Gastrocnemius medialis (tissue), 4 donors: ENCODE measurements around the gene COL4A4. TPM values are rescaled to one million over a fixed set of nuclear protein-coding genes. Genes with fewer than 3 reads are reported as not detected.

ENCODE experiments used
- ATAC-seq, 2 donors: fragments of 150-250 bp; one replicate each; pipeline ENCODE4 v1.9.1; 2016
- DNase-seq, 2 donors: peaks; one replicate each; pipeline ENCODE4 v3.0.0-alpha.2; 2019
- H3K27ac ChIP-seq, 4 donors: fragments of 200-600 bp; sonication (generic); 1 replicate in 1 of 4; 2 replicates in 3 of 4; pipeline ENCODE4 v1.5.1; 2016 to 2018; ENCODE audit warnings: mild to moderate bottlenecking in 2 of 4, moderate library complexity in 1 of 4
- H3K27me3 ChIP-seq, 3 donors: fragments of 200-600 bp; sonication (generic) in 2 of 3; 1 replicate in 1 of 3; 2 replicates in 2 of 3; pipeline versions ENCODE4 v1.5.1 to v1.6.0; 2016 to 2019; ENCODE audit warnings: mild to moderate bottlenecking in 1 of 3, moderate library complexity in 1 of 3
- H3K36me3 ChIP-seq, 2 donors: fragments of 200-600 bp; sonication (generic) in 1 of 2; one replicate each; pipeline ENCODE4 v1.5.1; 2017 to 2018
- H3K4me1 ChIP-seq, 2 donors: fragments of 200-600 bp; sonication (generic) in 1 of 2; one replicate each; pipeline ENCODE4 v1.5.1; 2016 to 2017; ENCODE audit warnings: mild to moderate bottlenecking in 2 of 2
- H3K4me3 ChIP-seq, 4 donors: fragments of 200-600 bp; sonication (generic) in 3 of 4; 1 replicate in 1 of 4; 2 replicates in 3 of 4; pipeline ENCODE4 v1.5.1; 2016 to 2019; ENCODE audit warnings: mild to moderate bottlenecking in 2 of 4
- H3K9me3 ChIP-seq, 3 donors: fragments of 200-600 bp; sonication (generic) in 2 of 3; 1 replicate in 1 of 3; 2 replicates in 2 of 3; pipeline ENCODE4 v1.5.1; 2016 to 2019
- POLR2A ChIP-seq, 2 donors: fragments of 450-650 bp; IDR thresholded peaks; one replicate each; pipeline ENCODE4 v1.6.1; 2017; ENCODE audit warnings: antibody characterized with exemption in 2 of 2, mild to moderate bottlenecking in 2 of 2, moderate library complexity in 2 of 2
- in situ Hi-C, 4 donors: fragments of 200-750 bp; cut with MboI; loops; one replicate each; pipeline versions ENCODE4 v1.15.0 to v1.8.0; 2017; ENCODE audit warnings: low sequenced_read_pairs in 4 of 4
- intact Hi-C: fragments of 100-400 bp; cut with DNase I; formaldehyde crosslinking; loops from one replicate; pipeline ENCODE4 v1.15.1; 2023; ENCODE audit warnings: low total_unique reads
- total RNA-seq, 4 donors: library from RNA; depleted of rRNA; stranded (reverse); fragments of >200 nt; gene quantifications; one replicate each; pipeline versions ENCODE4 v1.1.0 to v1.2.3, GENCODE V29; 2016
- TF ChIP-seq, protein P1 (sequence below), 5 experiments: fragments of 450-650 bp in 3 of 5; fragments of 200-600 bp in 2 of 5; sonication (generic) in 2 of 5; IDR thresholded peaks in 4 of 5; conservative IDR thresholded peaks in 1 of 5; 1 replicate in 4 of 5; 2 replicates in 1 of 5; pipeline ENCODE4 v1.5.1; 2016 to 2019; ENCODE audit warnings: antibody characterized with exemption in 5 of 5, mild to moderate bottlenecking in 3 of 5, moderate library complexity in 3 of 5

The COL4A4 gene
- total RNA-seq, 4 donors from 2014 or later = 2.0 to 11.4 (median 5.7) TPM

- no peaks in the 10 kb centered on the region for H3K27me3 ChIP-seq
- ATAC-seq (no peak), DNase-seq (no peak)
- peaks cover 0 to 5% of the 10 kb centered on the region in 2 donors for H3K4me1 ChIP-seq
- H3K4me3 ChIP-seq = no peak overlapping the region
- in situ Hi-C loops = no loop called here
- intact Hi-C loops = no loop called here
- no peak overlapping the region for H3K27ac ChIP-seq
- TF ChIP-seq POLR2A (IDR thresholded peaks at IDR 0.05) = no peak
- TF ChIP-seq, protein P1, sequence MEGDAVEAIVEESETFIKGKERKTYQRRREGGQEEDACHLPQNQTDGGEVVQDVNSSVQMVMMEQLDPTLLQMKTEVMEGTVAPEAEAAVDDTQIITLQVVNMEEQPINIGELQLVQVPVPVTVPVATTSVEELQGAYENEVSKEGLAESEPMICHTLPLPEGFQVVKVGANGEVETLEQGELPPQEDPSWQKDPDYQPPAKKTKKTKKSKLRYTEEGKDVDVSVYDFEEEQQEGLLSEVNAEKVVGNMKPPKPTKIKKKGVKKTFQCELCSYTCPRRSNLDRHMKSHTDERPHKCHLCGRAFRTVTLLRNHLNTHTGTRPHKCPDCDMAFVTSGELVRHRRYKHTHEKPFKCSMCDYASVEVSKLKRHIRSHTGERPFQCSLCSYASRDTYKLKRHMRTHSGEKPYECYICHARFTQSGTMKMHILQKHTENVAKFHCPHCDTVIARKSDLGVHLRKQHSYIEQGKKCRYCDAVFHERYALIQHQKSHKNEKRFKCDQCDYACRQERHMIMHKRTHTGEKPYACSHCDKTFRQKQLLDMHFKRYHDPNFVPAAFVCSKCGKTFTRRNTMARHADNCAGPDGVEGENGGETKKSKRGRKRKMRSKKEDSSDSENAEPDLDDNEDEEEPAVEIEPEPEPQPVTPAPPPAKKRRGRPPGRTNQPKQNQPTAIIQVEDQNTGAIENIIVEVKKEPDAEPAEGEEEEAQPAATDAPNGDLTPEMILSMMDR (IDR thresholded peaks at IDR 0.05 in 4 of 5, conservative IDR thresholded peaks at IDR 0.05 in 1 of 5) = no peak
- H3K9me3 ChIP-seq = no peaks in the 10 kb centered on the region
- no peaks in the 10 kb centered on the region for H3K36me3 ChIP-seq
These were observed 193.6 kb downstream of the COL4A4 start for GRCh38 chr2:226970362-226970761.

DNA sequence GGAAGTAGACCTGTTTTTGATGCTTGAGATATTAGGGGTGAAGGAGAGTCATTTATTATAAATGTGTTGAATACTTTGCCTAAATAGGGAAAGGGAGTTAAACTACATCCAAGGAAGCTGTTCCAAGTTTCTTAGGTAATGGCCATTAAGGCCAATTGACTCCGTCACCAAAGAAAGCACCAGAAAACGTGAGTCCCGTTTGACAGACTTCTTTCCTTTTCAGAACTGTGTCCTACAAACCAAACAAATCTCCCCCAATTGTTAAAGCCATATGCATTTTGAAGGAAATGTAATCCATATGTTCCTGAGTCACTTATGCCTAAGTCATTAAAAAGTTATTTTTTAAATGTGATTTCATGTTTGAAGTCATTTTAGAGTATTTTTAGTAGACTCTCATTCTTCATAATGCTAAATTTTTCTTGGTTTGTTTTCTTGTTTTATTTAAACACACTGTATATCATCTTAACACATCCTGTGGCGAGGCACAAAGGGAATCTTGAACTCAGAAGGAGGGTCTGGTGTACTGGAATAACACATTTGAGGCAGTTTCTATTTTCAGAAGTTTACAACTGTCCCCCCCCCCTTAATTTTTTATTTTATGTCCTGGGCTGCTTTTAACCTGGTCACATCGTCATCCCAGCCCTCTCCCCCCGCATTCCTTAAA lies 194.5 kb downstream of the COL4A4 start:
- H3K27ac ChIP-seq = no peak overlapping the region
- no peaks in the 10 kb centered on the region for H3K9me3 ChIP-seq
- intact Hi-C loops = no loop called here
- in situ Hi-C loops = no loop called here
- H3K4me1 ChIP-seq = peaks cover 0 to 5% of the 10 kb centered on the region in 2 donors
- TF ChIP-seq, protein P1 (IDR thresholded peaks at IDR 0.05 in 4 of 5, conservative IDR thresholded peaks at IDR 0.05 in 1 of 5) = no peak
- no peak for TF ChIP-seq POLR2A (IDR thresholded peaks at IDR 0.05)
- no peak overlapping the region for H3K4me3 ChIP-seq
- ATAC-seq (no peak), DNase-seq (no peak)
- H3K36me3 ChIP-seq = no peaks in the 10 kb centered on the region
- H3K27me3 ChIP-seq = no peaks in the 10 kb centered on the region

GRCh38 chr2:226965376-226965775 lies 198.6 kb downstream of the COL4A4 start:
- H3K4me1 ChIP-seq = peaks cover 5 to 11% of the 10 kb centered on the region in 2 donors
- DNase-seq (no peak), ATAC-seq (no peak)
- in situ Hi-C loops (no loop called here), intact Hi-C loops (no loop called here)
- no peak for TF ChIP-seq POLR2A (IDR thresholded peaks at IDR 0.05)
- TF ChIP-seq, protein P1 (IDR thresholded peaks at IDR 0.05 in 4 of 5, conservative IDR thresholded peaks at IDR 0.05 in 1 of 5) = no peak
- H3K4me3 ChIP-seq = no peak overlapping the region
- no peaks in the 10 kb centered on the region for H3K27me3 ChIP-seq
- no peaks in the 10 kb centered on the region for H3K9me3 ChIP-seq
- H3K36me3 ChIP-seq = no peaks in the 10 kb centered on the region
- H3K27ac ChIP-seq = no peak overlapping the region

DNA sequence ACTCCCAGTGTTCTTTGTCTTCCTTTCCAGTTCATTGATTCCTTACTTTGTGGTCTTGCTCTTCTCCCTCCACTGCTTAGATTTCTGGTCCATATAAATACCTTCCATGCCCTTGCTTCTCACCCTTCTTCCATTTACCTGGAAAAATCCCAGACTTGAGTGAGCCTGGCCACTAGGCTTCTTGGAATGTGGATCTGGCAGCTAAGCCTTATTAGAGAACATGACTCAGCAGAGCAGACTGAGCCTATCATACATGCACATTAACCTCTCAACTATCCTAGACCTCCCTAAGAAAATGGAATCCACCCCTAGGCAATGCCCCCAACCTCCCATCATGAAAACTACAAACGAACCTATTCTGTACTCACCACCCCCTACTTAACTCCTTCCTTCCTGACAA lies 200.5 kb downstream of the COL4A4 start:
- DNase-seq (no peak), ATAC-seq (peak in 1 of 2 donors; percentile 8)
- H3K4me1 ChIP-seq = peaks cover 0 to 11% of the 10 kb centered on the region in 2 donors
- no peaks in the 10 kb centered on the region for H3K36me3 ChIP-seq
- intact Hi-C loops (no loop called here), in situ Hi-C loops (no loop called here)
- H3K27me3 ChIP-seq = no peaks in the 10 kb centered on the region
- TF ChIP-seq POLR2A (IDR thresholded peaks at IDR 0.05) = no peak
- TF ChIP-seq, protein P1 (IDR thresholded peaks at IDR 0.05 in 4 of 5, conservative IDR thresholded peaks at IDR 0.05 in 1 of 5) = no peak
- no peak overlapping the region for H3K27ac ChIP-seq
- no peaks in the 10 kb centered on the region for H3K9me3 ChIP-seq
- no peak overlapping the region for H3K4me3 ChIP-seq
